Ovary (tissue), 9 donors: Measurements from ENCODE around the gene PODXL2. TPM values are rescaled to one million over a fixed set of nuclear protein-coding genes. Genes with fewer than 3 reads are reported as not detected.

Experiments
- DNase-seq, 5 donors: peaks; one replicate each; pipeline ENCODE4 v3.0.0-alpha.2; 2019 to 2020
- H3K27ac ChIP-seq, 2 donors: fragments of 200-600 bp; one replicate each; pipeline versions ENCODE4 v1.5.1 to v1.8.0; 2019 to 2022
- H3K27me3 ChIP-seq: fragments of 200-600 bp; one replicate; pipeline ENCODE4 v1.8.0; 2022
- H3K36me3 ChIP-seq: fragments of 200-600 bp; sonication (generic); one replicate; pipeline ENCODE4 v1.5.1; 2019
- H3K4me1 ChIP-seq: one replicate; pipeline ENCODE4 v1.8.1; 2013; ENCODE audit warnings: mild to moderate bottlenecking, moderate library complexity; ENCODE audit not compliant: insufficient read depth
- H3K4me3 ChIP-seq: fragments of 200-600 bp; sonication (generic); one replicate; pipeline ENCODE4 v1.5.1; 2017
- H3K9me3 ChIP-seq, 2 donors: fragments of 200-600 bp in 1 of 2; sonication (generic) in 1 of 2; one replicate each; pipeline versions ENCODE4 v1.5.1 to v1.8.1; 2013 to 2019; ENCODE audit warnings: mild to moderate bottlenecking in 1 of 2, moderate library complexity in 1 of 2
- CTCF ChIP-seq, 3 donors: fragments of 450-650 bp in 2 of 3; fragments of 200-600 bp in 1 of 3; IDR thresholded peaks; one replicate each; pipeline versions ENCODE4 v1.5.1 to v1.8.0; 2016 to 2022; ENCODE audit warnings: antibody characterized with exemption in 3 of 3, mild to moderate bottlenecking in 1 of 3
- EP300 ChIP-seq: sonication (generic); formaldehyde crosslinking; IDR thresholded peaks from one replicate; pipeline ENCODE4 v1.6.1; 2017; ENCODE audit warnings: antibody characterized with exemption
- POLR2A ChIP-seq: fragments of 450-650 bp; IDR thresholded peaks from one replicate; pipeline ENCODE4 v1.6.1; 2017; ENCODE audit warnings: antibody characterized with exemption, mild to moderate bottlenecking, moderate library complexity
- WGBS, 3 donors: extraction: QIAGEN DNeasy Blood & Tissue Kit in 1 of 3; methylation state at CpG; one replicate each; pipeline versions ENCODE4 v1.1.5 to v1.1.7; 2013 to 2017; 5-methylcytosine and 5-hydroxymethylcytosine counted together
- intact Hi-C, 4 donors: fragments of 100-400 bp; cut with DNase I; formaldehyde crosslinking; loops; one replicate each; pipeline versions ENCODE4 v1.11.0 to v1.15.1; 2022 to 2023
- polyA plus RNA-seq, 2 donors: library from polyadenylated mRNA; stranded (reverse); fragments of 200-250 nt in 1 of 2; fragments of 350-450 nt in 1 of 2; fragmentation: Illumina TruSeq in 1 of 2; extraction: RNeasy Lipid Tissue Mini Kit (QIAGEN cat#74804) in 1 of 2; gene quantifications; one replicate each; pipeline ENCODE4 v1.2.3, GENCODE V29; 2013 to 2014
- total RNA-seq, 7 donors: library from RNA; depleted of rRNA in 2 of 7; stranded (reverse); fragments of >200 nt in 2 of 7; fragmentation: NEBNext Ultra II Directional in 3 of 7; extraction: Animal tissue kit (Norgen Biotek cat#: 25700) in 3 of 7; gene quantifications; one replicate each; pipeline versions ENCODE4 v1.1.0 to v1.2.4, GENCODE V29; 2016 to 2023
- donor health status: DM: no; HTN: no; CAD: no; lungs with moderate emphysema.
- donor health status: DM: no; HTN: no; CAD: no.
- donor health status: Bipolar disorder and iron deficiency.
- donor health status: DM: yes; HTN: yes; CAD: no.
- donor health status: DM: no; HTN: no; CAD: no.
- donor health status: DM: yes; HTN: yes; CAD: no.

Gene PODXL2
- total and polyA plus RNA-seq, 9 donors, result 5.3 to 14.3 (median 8.9) TPM

GRCh38 chr3:127709320-127710060 is 80.5 kb downstream of the PODXL2 start:
- no peak for DNase-seq
- no peaks in the 10 kb centered on the region for H3K9me3 ChIP-seq
- H3K4me1 ChIP-seq, result no peaks in the 10 kb centered on the region
- no peak overlapping the region for H3K4me3 ChIP-seq
- H3K36me3 ChIP-seq, result no peaks in the 10 kb centered on the region
- TF ChIP-seq EP300, result no peak
- no peak for TF ChIP-seq POLR2A
- no peak for TF ChIP-seq CTCF (IDR thresholded peaks at IDR 0.05)
- intact Hi-C loops, result no loop called here
- H3K27ac ChIP-seq, result no peak overlapping the region
- WGBS, 3 donors, result 59 to 72% (median 62%) methylated on average over 3 of the region's 3 CpGs
- no peaks in the 10 kb centered on the region for H3K27me3 ChIP-seq

- H3K4me1 ChIP-seq, result no peaks in the 10 kb centered on the region
- 71 to 86% (median 80%) methylated on average over 18 of the region's 18 CpGs for WGBS, 3 donors
- intact Hi-C loops, result no loop called here
- no peaks in the 10 kb centered on the region for H3K36me3 ChIP-seq
- no peak overlapping the region for H3K4me3 ChIP-seq
- H3K9me3 ChIP-seq, result no peaks in the 10 kb centered on the region
- no peaks in the 10 kb centered on the region for H3K27me3 ChIP-seq
- DNase-seq, result peak in 1 of 5 donors; percentile 9
- H3K27ac ChIP-seq, result no peak overlapping the region
- TF ChIP-seq CTCF (IDR thresholded peaks at IDR 0.05) (no peak), EP300 (no peak), POLR2A (no peak)
Observed at GRCh38 chr3:127710155-127710941, 81.4 kb downstream of the PODXL2 start.

- peak in 1 of 5 donors; percentile 4 for DNase-seq
- 68 to 78% (median 71%) methylated on average over 14 of the region's 14 CpGs for WGBS, 3 donors
- intact Hi-C loops, result no loop called here
- no peaks in the 10 kb centered on the region for H3K9me3 ChIP-seq
- no peaks in the 10 kb centered on the region for H3K4me1 ChIP-seq
- H3K36me3 ChIP-seq, result no peaks in the 10 kb centered on the region
- no peak overlapping the region for H3K27ac ChIP-seq
- no peak for TF ChIP-seq EP300
- TF ChIP-seq POLR2A, result no peak
- no peak for TF ChIP-seq CTCF (IDR thresholded peaks at IDR 0.05)
- no peak overlapping the region for H3K4me3 ChIP-seq
- H3K27me3 ChIP-seq, result no peaks in the 10 kb centered on the region
Observed at GRCh38 chr3:127711021-127711695, 82.2 kb downstream of the PODXL2 start.

GRCh38 chr3:127711896-127712295 is 82.9 kb downstream of the PODXL2 start:
- H3K27ac ChIP-seq, result no peak overlapping the region
- intact Hi-C loops, result no loop called here

More at GRCh38 chr3:127711896-127712295, 82.9 kb downstream of the PODXL2 start:
- no peak for TF ChIP-seq POLR2A
- no peak for TF ChIP-seq CTCF (IDR thresholded peaks at IDR 0.05)
- no peak for TF ChIP-seq EP300
- DNase-seq, result peak in 1 of 5 donors; percentile 9
- WGBS, 3 donors, result 92 to 96% (median 94%) methylated on average over 14 of the region's 14 CpGs
- Histone ChIP-seq H3K27me3 (no peaks in the 10 kb centered on the region), H3K36me3 (no peaks in the 10 kb centered on the region), H3K4me1 (no peaks in the 10 kb centered on the region), H3K9me3 (no peaks in the 10 kb centered on the region), H3K4me3 (no peak overlapping the region)
